NB4 (cell line): Measurements from ENCODE around the gene KCNJ3.

ENCODE experiments used
- MYC ChIP-seq: IDR thresholded peaks from 2 replicates; pipeline ENCODE4 v1.6.1; 2011; ENCODE audit warnings: low read depth, low read length
- POLR2A ChIP-seq: IDR thresholded peaks from 2 replicates; pipeline ENCODE4 v1.6.1; 2011; ENCODE audit warnings: mild to moderate bottlenecking; ENCODE audit not compliant: insufficient read length; ENCODE audit errors: extremely low read depth
- TF ChIP-seq, protein P1 (sequence below): IDR thresholded peaks from one replicate; pipeline ENCODE4 v1.5.1; 2012; ENCODE audit warnings: low read depth, low read length
- TF ChIP-seq, protein P2 (sequence below): IDR thresholded peaks from 2 replicates; pipeline ENCODE4 v1.6.1; 2011; ENCODE audit warnings: low read depth, low read length

DNA sequence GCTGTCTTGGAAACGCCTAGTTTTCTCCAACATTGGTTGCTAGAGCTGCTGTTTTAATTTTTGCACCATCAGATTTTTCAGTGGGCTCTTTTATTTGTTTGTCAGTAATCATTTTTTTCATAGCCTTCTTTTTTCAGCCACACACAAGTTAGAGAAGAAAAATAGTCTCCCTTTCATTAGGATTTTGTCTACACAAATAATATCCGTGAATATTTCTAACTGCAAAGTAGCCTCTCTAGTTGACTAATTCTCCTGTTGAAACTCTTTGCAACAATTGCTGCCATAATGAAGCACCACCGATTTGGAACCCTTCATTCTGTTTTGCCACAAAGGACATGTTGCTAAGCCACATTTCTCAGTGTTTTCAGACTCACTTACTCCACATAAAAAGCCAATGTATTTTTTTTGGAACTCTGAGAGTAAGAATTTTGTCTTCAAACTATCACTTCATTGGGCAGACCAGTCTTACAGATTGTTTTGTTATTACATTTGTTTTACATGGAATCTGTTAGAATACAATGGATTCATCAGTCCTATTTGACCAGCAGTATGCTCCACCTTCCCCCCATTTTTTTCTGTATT lies 9.6 kb downstream of the KCNJ3 start:
- TF ChIP-seq POLR2A: no peak
- TF ChIP-seq, protein P1, sequence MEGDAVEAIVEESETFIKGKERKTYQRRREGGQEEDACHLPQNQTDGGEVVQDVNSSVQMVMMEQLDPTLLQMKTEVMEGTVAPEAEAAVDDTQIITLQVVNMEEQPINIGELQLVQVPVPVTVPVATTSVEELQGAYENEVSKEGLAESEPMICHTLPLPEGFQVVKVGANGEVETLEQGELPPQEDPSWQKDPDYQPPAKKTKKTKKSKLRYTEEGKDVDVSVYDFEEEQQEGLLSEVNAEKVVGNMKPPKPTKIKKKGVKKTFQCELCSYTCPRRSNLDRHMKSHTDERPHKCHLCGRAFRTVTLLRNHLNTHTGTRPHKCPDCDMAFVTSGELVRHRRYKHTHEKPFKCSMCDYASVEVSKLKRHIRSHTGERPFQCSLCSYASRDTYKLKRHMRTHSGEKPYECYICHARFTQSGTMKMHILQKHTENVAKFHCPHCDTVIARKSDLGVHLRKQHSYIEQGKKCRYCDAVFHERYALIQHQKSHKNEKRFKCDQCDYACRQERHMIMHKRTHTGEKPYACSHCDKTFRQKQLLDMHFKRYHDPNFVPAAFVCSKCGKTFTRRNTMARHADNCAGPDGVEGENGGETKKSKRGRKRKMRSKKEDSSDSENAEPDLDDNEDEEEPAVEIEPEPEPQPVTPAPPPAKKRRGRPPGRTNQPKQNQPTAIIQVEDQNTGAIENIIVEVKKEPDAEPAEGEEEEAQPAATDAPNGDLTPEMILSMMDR: no peak
- TF ChIP-seq MYC: no peak
- TF ChIP-seq, protein P2, sequence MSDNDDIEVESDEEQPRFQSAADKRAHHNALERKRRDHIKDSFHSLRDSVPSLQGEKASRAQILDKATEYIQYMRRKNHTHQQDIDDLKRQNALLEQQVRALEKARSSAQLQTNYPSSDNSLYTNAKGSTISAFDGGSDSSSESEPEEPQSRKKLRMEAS: no peak
